ENCODE results near the gene HTATSF1.

HTATSF1 gene

DNA sequence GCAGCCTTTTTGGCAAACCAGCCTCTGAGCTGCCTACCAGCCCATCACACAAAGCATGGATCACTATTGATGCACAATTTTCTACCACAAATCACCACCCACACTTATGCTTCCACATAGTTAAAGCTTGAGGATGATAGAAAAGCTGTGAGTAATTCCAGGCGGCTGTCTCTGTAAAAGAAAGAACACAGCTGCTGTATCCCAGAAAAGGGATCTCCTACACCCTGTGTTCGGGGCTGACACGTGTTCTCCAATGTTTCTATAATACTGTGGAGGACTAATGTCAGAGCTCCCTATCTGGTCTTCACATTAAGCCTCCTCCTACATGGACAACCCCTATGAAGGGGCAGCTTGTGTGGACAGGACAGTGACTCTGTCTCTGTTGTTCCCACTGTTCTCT is 22.2 kb upstream of the HTATSF1 start:
- TF ChIP-seq, protein P1, sequence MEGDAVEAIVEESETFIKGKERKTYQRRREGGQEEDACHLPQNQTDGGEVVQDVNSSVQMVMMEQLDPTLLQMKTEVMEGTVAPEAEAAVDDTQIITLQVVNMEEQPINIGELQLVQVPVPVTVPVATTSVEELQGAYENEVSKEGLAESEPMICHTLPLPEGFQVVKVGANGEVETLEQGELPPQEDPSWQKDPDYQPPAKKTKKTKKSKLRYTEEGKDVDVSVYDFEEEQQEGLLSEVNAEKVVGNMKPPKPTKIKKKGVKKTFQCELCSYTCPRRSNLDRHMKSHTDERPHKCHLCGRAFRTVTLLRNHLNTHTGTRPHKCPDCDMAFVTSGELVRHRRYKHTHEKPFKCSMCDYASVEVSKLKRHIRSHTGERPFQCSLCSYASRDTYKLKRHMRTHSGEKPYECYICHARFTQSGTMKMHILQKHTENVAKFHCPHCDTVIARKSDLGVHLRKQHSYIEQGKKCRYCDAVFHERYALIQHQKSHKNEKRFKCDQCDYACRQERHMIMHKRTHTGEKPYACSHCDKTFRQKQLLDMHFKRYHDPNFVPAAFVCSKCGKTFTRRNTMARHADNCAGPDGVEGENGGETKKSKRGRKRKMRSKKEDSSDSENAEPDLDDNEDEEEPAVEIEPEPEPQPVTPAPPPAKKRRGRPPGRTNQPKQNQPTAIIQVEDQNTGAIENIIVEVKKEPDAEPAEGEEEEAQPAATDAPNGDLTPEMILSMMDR (IDR thresholded peaks at IDR 0.05; ENCODE audit: control extremely low read depth, extremely low read depth, low read depth, missing control alignments) = no peak
- POLR2A ChIA-PET = no interaction called here
- CTCF ChIA-PET = interaction anchor here (0.8 kb wide), 1 partner anchor 10 kb away, joined by 3 read pairs; no protein-coding TSS in a partner anchor
- no peak for DNase-seq (ENCODE audit: extremely low spot score)

- no peak for DNase-seq (ENCODE audit: extremely low spot score)
- CTCF ChIA-PET = interaction anchor here (1.8 kb wide), 1 partner anchor 10 kb away, joined by 5 read pairs; no protein-coding TSS in a partner anchor
- POLR2A ChIA-PET = interaction anchor here (0.6 kb wide), 1 partner anchor 41 kb away, joined by 8 read pairs; no protein-coding TSS in a partner anchor
- TF ChIP-seq, protein P1 (IDR thresholded peaks at IDR 0.05; ENCODE audit: control extremely low read depth, extremely low read depth, low read depth, missing control alignments) = no peak
These were observed 20.9 kb upstream of the HTATSF1 start for GRCh38 chrX:136476501-136476900.

GRCh38 chrX:136477026-136477425 is 20.4 kb upstream of the HTATSF1 start:
- TF ChIP-seq, protein P1 (IDR thresholded peaks at IDR 0.05; ENCODE audit: control extremely low read depth, extremely low read depth, low read depth, missing control alignments) = no peak
- ChIA-PET CTCF (interaction anchor here (1.8 kb wide), 1 partner anchor 11 kb away, joined by 5 read pairs; no protein-coding TSS in a partner anchor), POLR2A (interaction anchor here (0.6 kb wide), 1 partner anchor 42 kb away, joined by 8 read pairs; no protein-coding TSS in a partner anchor)
- DNase-seq (ENCODE audit: extremely low spot score) = no peak

DNA sequence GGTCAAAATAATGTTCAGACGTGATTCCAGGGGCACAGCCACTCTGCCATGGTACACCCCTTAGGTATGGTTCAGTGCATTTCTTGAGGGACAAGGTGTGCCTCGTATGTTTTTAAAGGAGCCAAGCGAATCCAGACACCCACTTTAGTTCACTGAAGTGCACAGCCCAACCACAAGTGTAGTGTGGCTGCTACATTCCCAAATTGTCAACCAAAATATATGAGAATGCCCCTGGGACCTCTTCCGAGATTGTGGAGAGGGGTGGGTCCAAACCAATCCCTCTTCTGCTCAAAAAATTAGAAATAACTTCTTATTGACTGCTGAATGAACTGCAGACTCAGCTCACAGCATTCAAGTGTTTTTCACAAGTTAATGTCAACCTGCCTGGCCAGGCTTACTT is 17.0 kb upstream of the HTATSF1 start:
- ChIA-PET CTCF (no interaction called here), POLR2A (no interaction called here)
- no peak for DNase-seq (ENCODE audit: extremely low spot score)
- TF ChIP-seq, protein P1 (IDR thresholded peaks at IDR 0.05; ENCODE audit: control extremely low read depth, extremely low read depth, low read depth, missing control alignments) = no peak

- ChIA-PET POLR2A (no interaction called here), CTCF (no interaction called here)
- DNase-seq (ENCODE audit: extremely low spot score) = no peak
- TF ChIP-seq, protein P1 (IDR thresholded peaks at IDR 0.05; ENCODE audit: control extremely low read depth, extremely low read depth, low read depth, missing control alignments) = no peak
These were observed 9.7 kb upstream of the HTATSF1 start, which contains the start of gene BRS3 for GRCh38 chrX:136487647-136488046. BRS3 (plus strand) TSS chrX:136487947; CDS start chrX:136488115, 168 bp downstream.

DNA sequence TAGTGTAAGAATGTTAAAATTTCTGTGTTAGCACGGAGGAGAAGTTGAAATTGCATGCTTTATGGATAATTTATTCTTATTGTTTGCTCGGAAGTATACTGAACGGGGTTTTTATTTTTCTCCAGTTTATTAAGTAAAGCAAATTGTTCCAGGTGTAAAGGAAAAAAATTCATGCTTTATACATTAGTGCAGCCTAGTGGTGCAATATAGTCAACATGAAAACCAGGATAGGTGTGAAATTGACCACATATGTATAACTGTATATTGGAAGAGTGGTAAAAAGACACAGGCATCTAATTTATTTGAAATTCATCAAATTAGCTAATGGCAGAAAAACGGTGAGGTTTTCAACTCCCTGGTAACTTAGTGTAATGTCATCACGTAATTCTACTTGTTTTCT is 8.7 kb upstream of the HTATSF1 start:
- POLR2A ChIA-PET = no interaction called here
- CTCF ChIA-PET = no interaction called here
- DNase-seq (ENCODE audit: extremely low spot score) = no peak
- TF ChIP-seq, protein P1 (IDR thresholded peaks at IDR 0.05; ENCODE audit: control extremely low read depth, extremely low read depth, low read depth, missing control alignments) = no peak
